Measurements from ENCODE around the gene HAND2.

GRCh38 chr4:173556398-173557131 is 26.5 kb upstream of the HAND2 start:
- TF ChIP-seq CTCF (IDR thresholded peaks at IDR 0.05), result no peak
- TF ChIP-seq ZFX (IDR thresholded peaks at IDR 0.05; ENCODE audit: borderline replicate concordance), result no peak

Measured in 22Rv1 (cell line).